ENCODE data around the gene OTX1.
"Not testable (repeated sequence)": the region's sequence is repeated elsewhere in the genome, so short reads cannot be mapped to it uniquely, and the experiment has no call there.

The OTX1 gene

DNA sequence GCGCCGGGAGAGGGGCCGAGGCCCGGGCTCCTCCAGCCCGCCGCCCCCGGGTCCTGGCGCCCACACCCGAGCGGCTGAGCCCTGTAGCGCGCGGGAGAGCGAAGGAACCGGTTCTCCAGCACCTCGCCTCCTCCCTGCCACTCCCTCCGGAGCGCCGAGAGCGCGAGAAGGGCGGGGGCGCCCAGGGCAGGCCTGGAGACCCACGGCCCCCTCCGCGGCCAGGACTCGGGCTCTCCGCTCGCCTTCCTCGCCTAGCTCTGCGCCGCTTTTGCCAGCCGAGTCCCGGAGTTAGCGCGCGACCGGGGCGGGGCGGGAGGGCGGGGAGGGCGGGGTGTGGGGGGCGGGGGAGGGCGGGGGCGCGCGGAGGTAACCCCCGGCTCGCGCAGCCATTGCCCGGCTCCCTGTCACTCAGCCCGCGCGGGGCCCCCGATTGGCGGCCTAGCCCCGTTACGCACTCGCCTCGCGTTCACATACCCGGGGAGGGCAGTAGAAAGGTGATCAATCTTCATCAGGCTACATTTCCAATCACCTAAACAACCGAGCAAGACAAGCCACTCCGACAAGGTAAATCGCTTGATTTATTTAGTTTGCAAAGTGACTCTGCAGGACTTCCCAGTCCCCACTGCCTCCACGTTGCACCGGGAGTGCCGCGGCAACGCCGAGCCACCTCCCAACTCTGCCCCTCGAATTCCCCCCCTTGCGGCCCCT is at the start of gene OTX1:
Gene OTX1 (plus strand): TSS at position 497 of the 708 bp plus-strand sequence. CDS start 2,161 bp downstream, outside the sequence.
- DNase-seq = no peak

DNA sequence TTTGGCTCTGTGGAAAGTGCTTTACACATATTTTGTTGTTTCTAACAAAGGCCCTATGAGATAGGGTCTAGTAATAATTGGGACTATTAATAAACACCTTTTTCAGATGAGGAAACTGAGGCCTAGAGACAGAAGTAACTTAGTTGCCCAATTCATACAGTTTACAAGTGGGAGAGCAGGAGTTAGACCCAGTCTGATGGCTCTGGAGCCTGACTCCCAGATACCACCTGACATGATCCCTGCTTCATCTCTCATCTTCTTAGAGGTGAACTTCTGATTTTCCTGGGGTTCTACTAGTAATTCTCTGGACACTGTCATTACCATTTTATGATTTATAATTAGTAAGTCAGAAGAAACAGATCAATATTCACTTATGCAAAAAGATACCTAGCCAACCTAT is 49.1 kb upstream of the OTX1 start:
- DNase-seq = no peak

DNA sequence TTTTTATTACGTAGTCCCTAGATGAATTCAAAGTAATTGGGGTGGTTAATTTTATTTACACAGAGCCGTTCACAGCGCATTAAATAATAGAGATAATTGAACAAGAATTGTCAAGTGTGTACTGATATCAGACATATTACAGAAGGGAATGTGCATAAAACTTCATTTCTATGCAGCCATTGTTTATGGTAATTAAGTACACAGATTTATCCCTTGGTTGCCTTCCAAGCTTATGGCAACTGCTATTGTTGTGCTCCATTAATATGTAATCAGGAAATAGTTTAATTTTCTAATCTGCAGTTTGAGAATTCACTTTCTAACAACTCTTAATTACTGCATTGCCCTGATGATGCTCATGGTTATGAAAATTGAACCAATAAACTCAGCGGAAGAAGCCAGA is 47.3 kb upstream of the OTX1 start:
- DNase-seq = no peak

GRCh38 chr2:63007813-63008458 is 42.7 kb upstream of the OTX1 start:
- no peak for DNase-seq

DNA sequence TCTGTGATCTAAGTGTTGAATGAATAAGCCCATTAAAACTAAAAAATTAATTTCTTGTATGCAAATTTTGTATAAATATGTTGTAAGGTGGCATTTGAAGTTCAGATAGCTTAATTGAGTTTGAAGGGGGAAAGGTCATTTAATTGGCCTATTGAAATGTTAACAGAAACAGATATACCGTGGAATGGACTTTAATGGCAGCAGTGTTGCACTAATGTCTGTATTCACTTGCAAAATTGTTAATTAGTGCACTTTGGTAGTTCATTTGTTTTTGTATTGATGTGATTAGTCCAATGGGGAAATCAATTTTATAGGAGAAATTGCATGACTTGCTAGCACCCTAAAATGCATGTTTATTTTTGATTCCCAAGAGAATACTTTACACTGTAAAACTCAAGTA is 41.8 kb upstream of the OTX1 start:
- no peak for DNase-seq

DNA sequence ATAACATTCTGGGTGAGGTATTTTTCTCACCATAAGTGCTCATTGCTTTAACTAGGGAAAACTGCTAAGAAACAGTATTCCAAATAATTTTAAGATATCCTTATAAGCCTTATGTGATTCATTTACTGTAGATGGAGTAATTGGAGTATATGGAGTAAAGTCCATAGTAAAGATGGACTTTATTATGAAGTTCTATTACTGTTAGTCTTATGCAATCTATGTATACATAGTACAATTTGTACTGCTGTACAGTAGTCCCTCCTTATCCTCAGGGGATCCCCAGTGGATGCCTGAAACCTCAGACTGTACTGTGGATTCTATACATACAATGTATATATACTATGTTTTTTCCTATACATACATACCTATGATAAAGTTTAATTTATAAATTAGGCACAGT is 41.1 kb upstream of the OTX1 start:
- no peak for DNase-seq

DNA sequence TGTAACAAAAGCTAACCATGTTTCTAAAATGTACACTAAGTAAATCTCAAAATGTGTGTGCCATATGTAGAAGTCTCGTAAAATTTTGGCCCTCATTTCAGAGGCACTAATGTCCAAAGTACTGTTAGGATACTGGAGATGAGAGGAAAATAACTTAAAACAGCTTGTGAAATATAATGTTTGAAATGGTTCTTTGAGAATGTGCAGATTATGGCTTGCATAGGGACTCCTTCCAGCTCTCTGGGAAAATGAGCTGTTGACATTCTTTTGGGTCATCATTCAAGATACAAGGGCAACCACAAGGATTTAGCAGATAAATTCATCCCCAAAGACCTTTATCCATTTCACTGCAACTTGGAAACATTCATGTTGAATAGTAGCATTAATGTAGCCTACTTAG is 38.1 kb upstream of the OTX1 start:
- DNase-seq = no peak

GRCh38 chr2:63013438-63013837 is 37.2 kb upstream of the OTX1 start:
- no peak for DNase-seq

DNA sequence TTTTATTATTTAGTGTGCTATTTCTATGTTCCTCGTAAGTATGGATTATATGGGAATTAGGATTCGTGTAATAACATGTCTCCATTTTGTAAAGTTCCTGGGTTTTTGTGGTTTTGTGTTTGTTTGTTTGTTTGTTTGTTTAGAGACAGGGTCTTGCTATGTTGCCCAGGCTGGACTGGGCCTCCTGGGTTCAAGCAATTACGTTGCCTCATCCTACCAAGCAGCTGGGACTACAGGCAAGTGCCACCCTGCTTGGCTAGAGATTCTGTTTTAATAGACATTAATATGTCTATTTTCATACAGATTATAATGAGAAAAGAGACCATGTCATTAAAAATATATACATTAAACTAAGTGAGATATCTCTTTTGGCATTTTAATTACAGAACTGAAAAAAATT is 35.2 kb upstream of the OTX1 start:
- DNase-seq = no peak

DNA sequence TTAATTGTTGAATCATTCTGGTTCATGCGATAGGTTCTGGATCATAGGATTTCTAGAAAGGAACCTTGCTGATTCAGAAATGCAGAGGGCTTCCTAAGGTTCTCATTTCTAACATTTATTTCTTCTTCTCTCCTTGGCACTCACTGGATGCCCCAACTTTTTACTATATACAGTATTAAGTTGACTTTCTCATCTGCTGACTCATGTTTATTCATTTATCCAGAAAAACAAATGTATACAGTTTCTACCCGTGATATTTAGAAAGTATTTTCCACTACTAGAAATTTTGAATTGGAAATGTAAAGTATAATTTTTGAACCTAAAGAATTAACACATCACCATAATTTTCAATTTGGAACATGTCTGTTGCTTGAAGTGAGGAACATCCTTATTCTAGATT is 32.2 kb upstream of the OTX1 start:
- DNase-seq = no peak

- not testable (repeated sequence) for DNase-seq
Observed at GRCh38 chr2:63019686-63020085, 30.9 kb upstream of the OTX1 start.

- no peak for DNase-seq
Observed at GRCh38 chr2:63023444-63023843, 27.2 kb upstream of the OTX1 start.

- DNase-seq = no peak
Observed at GRCh38 chr2:63027220-63027619, 23.4 kb upstream of the OTX1 start.

GRCh38 chr2:63029058-63029457 is 21.6 kb upstream of the OTX1 start:
- DNase-seq = no peak

DNA sequence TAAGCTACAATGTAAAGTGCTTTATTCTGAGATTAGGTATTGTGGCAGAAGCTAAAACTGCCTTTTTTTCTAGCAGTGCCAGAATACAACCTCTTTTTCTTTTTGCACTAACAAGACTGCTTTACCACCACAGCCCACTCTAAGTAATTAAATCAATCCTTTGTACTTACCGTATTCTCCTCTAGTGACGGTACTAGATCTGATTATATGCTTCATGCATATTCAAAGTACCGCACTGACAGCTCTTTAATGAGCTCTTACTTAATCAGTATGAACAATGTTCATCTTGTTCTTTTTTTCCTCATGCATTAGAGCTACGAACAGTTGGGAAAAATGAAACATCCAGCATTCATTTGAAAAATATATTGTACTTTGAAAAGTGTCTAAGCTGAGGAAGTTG is 16.1 kb upstream of the OTX1 start:
- DNase-seq = no peak

- no peak for DNase-seq
Observed at GRCh38 chr2:63035169-63035568, 15.5 kb upstream of the OTX1 start.

- DNase-seq = no peak
Observed at GRCh38 chr2:63035660-63036059, 15.0 kb upstream of the OTX1 start.

- DNase-seq = no peak
Observed at GRCh38 chr2:63038034-63038433, 12.6 kb upstream of the OTX1 start.

GRCh38 chr2:63040586-63040985 is 10.0 kb upstream of the OTX1 start:
- no peak for DNase-seq

DNA sequence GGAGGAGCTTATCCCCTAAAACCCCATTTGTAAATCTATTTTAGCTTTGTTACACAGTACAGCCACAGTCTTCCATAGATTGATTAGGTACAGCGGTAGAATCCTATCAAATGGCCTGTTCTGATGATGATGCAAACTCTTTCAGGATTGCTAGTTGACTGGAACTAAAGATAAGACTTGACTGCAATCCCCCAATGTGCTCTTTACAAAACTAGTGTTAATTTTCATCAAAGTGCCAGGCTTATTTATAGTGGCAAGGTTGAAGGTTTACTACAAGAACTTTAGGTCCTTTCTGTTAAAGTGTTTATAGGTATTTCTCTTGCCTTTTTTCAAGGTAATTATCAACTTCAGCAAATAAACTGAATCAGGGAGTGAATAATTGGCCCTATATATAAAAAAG is 9.0 kb upstream of the OTX1 start:
- DNase-seq = no peak

- DNase-seq = no peak
Observed at GRCh38 chr2:63044362-63045327, 6.0 kb upstream of the OTX1 start.

GRCh38 chr2:63046552-63046951 is 4.1 kb upstream of the OTX1 start:
- DNase-seq = no peak

DNA sequence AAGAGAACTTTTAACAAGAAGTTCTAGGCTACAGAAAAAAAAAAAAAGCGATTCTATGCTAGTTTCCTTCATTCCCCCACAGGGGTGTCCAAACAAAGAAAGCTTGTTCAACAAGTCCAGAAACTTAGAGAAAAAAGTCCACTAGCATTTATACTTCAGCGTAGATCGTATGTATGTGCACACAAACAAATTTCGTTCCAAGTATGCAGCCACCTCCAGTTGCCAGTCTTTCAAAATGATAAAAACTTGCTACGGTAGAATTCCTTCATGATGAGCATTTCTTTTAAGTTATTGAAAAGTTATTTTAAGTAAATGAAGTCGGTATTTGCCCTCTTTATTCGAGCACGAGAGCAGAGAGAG is 3.7 kb upstream of the OTX1 start:
- no peak for DNase-seq

Measured in activated CD4-positive, CD25-positive, alpha-beta regulatory T cell (primary cell).